Fibroblast of skin of abdomen (primary cell): Measurements from ENCODE around the gene LRP11.

Source experiments
- DNase-seq: peaks from one replicate; pipeline ENCODE4 v3.0.0-alpha.2; 2013

Gene LRP11

GRCh38 chr6:149846321-149846720, 17.8 kb downstream of the LRP11 start:
- DNase-seq: peak; percentile 90

- no peak for DNase-seq
Observed at GRCh38 chr6:149845549-149845948, 18.6 kb downstream of the LRP11 start.

- no peak for DNase-seq
Observed at GRCh38 chr6:149844480-149844879, 19.7 kb downstream of the LRP11 start.

- DNase-seq: peak; percentile 48
Observed at GRCh38 chr6:149844036-149844435, 20.1 kb downstream of the LRP11 start.

GRCh38 chr6:149843051-149843633, 21.0 kb downstream of the LRP11 start:
- DNase-seq: no peak

- DNase-seq: no peak
Observed at GRCh38 chr6:149842331-149842730, 21.8 kb downstream of the LRP11 start.

GRCh38 chr6:149840345-149841075, 23.6 kb downstream of the LRP11 start:
- DNase-seq: peak; percentile 67

GRCh38 chr6:149834513-149835481, 29.4 kb downstream of the LRP11 start:
- peak; percentile 65 for DNase-seq

- DNase-seq: no peak
Observed at GRCh38 chr6:149833651-149834050, 30.5 kb downstream of the LRP11 start.

GRCh38 chr6:149831308-149831820, 32.8 kb downstream of the LRP11 start:
- DNase-seq: no peak

GRCh38 chr6:149830731-149831307, 33.3 kb downstream of the LRP11 start:
- peak; percentile 56 for DNase-seq

- no peak for DNase-seq
Observed at GRCh38 chr6:149825292-149825691, 38.9 kb downstream of the LRP11 start.

GRCh38 chr6:149823013-149823412, 41.1 kb downstream of the LRP11 start:
- DNase-seq: no peak

- DNase-seq: no peak
Observed at GRCh38 chr6:149821492-149821891, 42.7 kb downstream of the LRP11 start.

GRCh38 chr6:149820506-149820905, 43.7 kb downstream of the LRP11 start:
- DNase-seq: no peak

- DNase-seq: no peak
Observed at GRCh38 chr6:149815788-149816187, 48.4 kb downstream of the LRP11 start.

- no peak for DNase-seq
Observed at GRCh38 chr6:149813351-149813750, 50.8 kb downstream of the LRP11 start.

- DNase-seq: no peak
Observed at GRCh38 chr6:149809798-149810197, 54.4 kb downstream of the LRP11 start.

- DNase-seq: peak; percentile 2
Observed at GRCh38 chr6:149806127-149806526, 58.0 kb downstream of the LRP11 start.

- no peak for DNase-seq
Observed at GRCh38 chr6:149783551-149783950, 80.6 kb downstream of the LRP11 start.

- DNase-seq: no peak
Observed at GRCh38 chr6:149782337-149782736, 81.8 kb downstream of the LRP11 start.

GRCh38 chr6:149781715-149782114, 82.4 kb downstream of the LRP11 start:
- no peak for DNase-seq

GRCh38 chr6:149779644-149779963, 84.6 kb downstream of the LRP11 start:
- DNase-seq: no peak
